Trophoblast cell (in vitro differentiated cells and primary cell): ENCODE measurements around the gene CTIF.

ENCODE experiments used
- DNase-seq, 2 donors: peaks; one replicate each; pipeline ENCODE4 v3.0.0-alpha.2; 2016
- H2AFZ ChIP-seq: 2 replicates; pipeline ENCODE4 v1.6.1; 2013; ENCODE audit warnings: low read length, moderate library complexity, mild to moderate bottlenecking; ENCODE audit not compliant: insufficient read depth, poor library complexity
- H2AK5ac ChIP-seq: 2 replicates; pipeline ENCODE4 v1.6.1; 2013; ENCODE audit warnings: mild to moderate bottlenecking, low read length
- H2BK120ac ChIP-seq: 2 replicates; pipeline ENCODE4 v1.6.1; 2013; ENCODE audit warnings: low read length, mild to moderate bottlenecking, moderate library complexity; ENCODE audit not compliant: insufficient read depth, poor library complexity
- H2BK12ac ChIP-seq: 2 replicates; pipeline ENCODE4 v1.6.1; 2013; ENCODE audit warnings: mild to moderate bottlenecking, low read length, moderate library complexity
- H2BK5ac ChIP-seq: 2 replicates; pipeline ENCODE4 v1.6.1; 2013; ENCODE audit warnings: low read length, low read depth, moderate library complexity, mild to moderate bottlenecking; ENCODE audit not compliant: poor library complexity
- H3K14ac ChIP-seq: 2 replicates; pipeline ENCODE4 v1.6.1; 2013; ENCODE audit warnings: mild to moderate bottlenecking, low read length
- H3K18ac ChIP-seq: 2 replicates; pipeline ENCODE4 v1.6.1; 2013; ENCODE audit warnings: mild to moderate bottlenecking, low read length
- H3K23ac ChIP-seq: 2 replicates; pipeline ENCODE4 v1.6.1; 2013; ENCODE audit warnings: low read length
- H3K27ac ChIP-seq: 2 replicates; pipeline ENCODE4 v1.5.1; 2013; ENCODE audit warnings: low read depth, mild to moderate bottlenecking, inconsistent platforms, low read length, moderate library complexity
- H3K27me3 ChIP-seq: 2 replicates; pipeline ENCODE4 v1.6.1; 2013; ENCODE audit warnings: inconsistent platforms, mild to moderate bottlenecking, low read length, moderate library complexity; ENCODE audit not compliant: insufficient read depth
- H3K36me3 ChIP-seq, 2 experiments: 1 replicate in 1 of 2; 2 replicates in 1 of 2; pipeline ENCODE4 v1.6.1; 2013; ENCODE audit warnings: low read length in 2 of 2, mild to moderate bottlenecking in 2 of 2, moderate library complexity in 1 of 2; ENCODE audit not compliant: insufficient read depth in 2 of 2, control insufficient read depth in 1 of 2
- H3K4ac ChIP-seq: 2 replicates; pipeline ENCODE4 v1.6.1; 2013; ENCODE audit warnings: low read depth, mild to moderate bottlenecking, low read length, moderate library complexity
- H3K4me1 ChIP-seq, 2 experiments: 1 replicate in 1 of 2; 2 replicates in 1 of 2; pipeline ENCODE4 v1.6.1; 2013; ENCODE audit warnings: low read length in 2 of 2, mild to moderate bottlenecking in 2 of 2, moderate library complexity in 1 of 2; ENCODE audit not compliant: insufficient read depth in 2 of 2, control insufficient read depth in 1 of 2
- H3K4me2 ChIP-seq: 2 replicates; pipeline ENCODE4 v1.6.1; 2013; ENCODE audit warnings: inconsistent platforms, mild to moderate bottlenecking, low read length, moderate library complexity
- H3K4me3 ChIP-seq: 2 replicates; pipeline ENCODE4 v1.5.1; 2013; ENCODE audit warnings: mild to moderate bottlenecking, low read depth, low read length, inconsistent platforms
- H3K79me1 ChIP-seq: one replicate; pipeline ENCODE4 v1.6.1; 2013; ENCODE audit warnings: low read length
- H3K79me2 ChIP-seq: 2 replicates; pipeline ENCODE4 v1.6.1; 2013; ENCODE audit warnings: low read length, mild to moderate bottlenecking; ENCODE audit not compliant: control insufficient read depth, insufficient read depth, poor library complexity
- H3K9ac ChIP-seq: 2 replicates; pipeline ENCODE4 v1.6.1; 2013; ENCODE audit warnings: mild to moderate bottlenecking, low read length
- H3K9me3 ChIP-seq: 2 replicates; pipeline ENCODE4 v1.6.1; 2013; ENCODE audit warnings: low read depth, mild to moderate bottlenecking, control low read depth, inconsistent platforms, low read length; ENCODE audit not compliant: insufficient read depth
- H4K12ac ChIP-seq: 2 replicates; pipeline ENCODE4 v1.6.1; 2013; ENCODE audit warnings: low read depth, mild to moderate bottlenecking, low read length, moderate library complexity
- H4K8ac ChIP-seq: 2 replicates; pipeline ENCODE4 v1.6.1; 2013; ENCODE audit warnings: low read depth, mild to moderate bottlenecking, low read length, moderate library complexity
- H4K91ac ChIP-seq: one replicate; pipeline ENCODE4 v1.6.1; 2013; ENCODE audit warnings: low read depth, mild to moderate bottlenecking, low read length, moderate library complexity
- WGBS: extraction: QIAGEN DNeasy Blood & Tissue Kit; methylation state at CpG from one replicate; pipeline ENCODE4 v1.1.7; 2013; ENCODE audit warnings: missing lambda C conversion rate; ENCODE audit not compliant: insufficient read length, insufficient coverage; ENCODE audit errors: extremely low coverage; 5-methylcytosine and 5-hydroxymethylcytosine counted together

The CTIF gene

DNA sequence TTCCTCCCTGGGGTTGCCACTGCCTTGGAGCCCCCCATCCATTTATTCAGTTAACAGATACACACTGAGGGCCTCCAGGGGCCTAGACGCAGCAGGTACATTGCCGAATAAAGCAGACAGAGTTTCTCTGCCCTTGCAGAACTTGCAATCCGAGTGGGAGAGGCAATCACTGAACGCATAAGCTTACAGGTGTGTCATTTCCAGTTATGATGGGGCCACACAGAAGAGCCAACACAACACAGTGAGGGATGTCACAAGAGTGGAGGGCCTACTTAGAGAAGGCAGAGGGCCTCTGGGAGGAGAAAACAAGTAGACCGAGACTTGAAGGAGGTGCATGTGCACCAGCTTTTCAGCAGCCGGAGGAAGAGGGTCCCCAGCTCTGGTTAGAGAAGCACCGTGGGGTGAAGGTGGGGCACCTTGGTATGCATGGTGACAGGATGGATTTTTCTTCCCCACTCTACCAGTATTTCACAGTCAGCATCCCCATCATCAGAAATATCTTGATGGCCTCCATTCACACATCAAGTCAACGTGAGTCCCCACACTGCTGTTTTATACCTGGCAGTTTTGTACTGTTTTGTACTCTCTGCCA is 261.0 kb downstream of the CTIF start:
- Histone ChIP-seq H2AK5ac (no peak overlapping the region), H3K18ac (no peak overlapping the region), H4K12ac (no peak overlapping the region), H2BK5ac (no peak overlapping the region), H3K4ac (no peak overlapping the region), H3K36me3 (peaks cover 9 to 20% of the 10 kb centered on the region in 2 experiments), H4K91ac (no peak overlapping the region), H3K4me2 (no peak overlapping the region), H3K27me3 (no peaks in the 10 kb centered on the region), H4K8ac (no peak overlapping the region), H3K9ac (no peak overlapping the region), H3K14ac (no peak overlapping the region), H3K27ac (no peak overlapping the region), H3K4me3 (no peak overlapping the region), H3K23ac (no peak overlapping the region), H3K79me2 (no peaks in the 10 kb centered on the region), H2BK120ac (no peak overlapping the region), H2AFZ (no peak overlapping the region), H3K79me1 (peaks cover 2% of the 10 kb centered on the region), H3K4me1 (peaks cover 11% of the 10 kb centered on the region in 2 experiments), H3K9me3 (peaks cover 4% of the 10 kb centered on the region), H2BK12ac (no peak overlapping the region)
- no peak for DNase-seq
- no CpG with 5 or more reads among the region's 8 CpGs for WGBS

- Histone ChIP-seq H2AFZ (no peak overlapping the region), H3K4ac (no peak overlapping the region), H3K79me2 (no peaks in the 10 kb centered on the region), H3K18ac (no peak overlapping the region), H3K4me1 (peaks cover 11% of the 10 kb centered on the region in 2 experiments), H2AK5ac (no peak overlapping the region), H3K14ac (no peak overlapping the region), H4K8ac (no peak overlapping the region), H3K79me1 (no peaks in the 10 kb centered on the region), H3K4me3 (no peak overlapping the region), H3K23ac (no peak overlapping the region), H3K9me3 (peaks cover 4% of the 10 kb centered on the region), H2BK120ac (no peak overlapping the region), H3K9ac (no peak overlapping the region), H3K36me3 (peaks cover 9 to 21% of the 10 kb centered on the region in 2 experiments), H3K4me2 (no peak overlapping the region), H2BK5ac (no peak overlapping the region), H2BK12ac (peak overlapping the region; percentile 1), H4K91ac (no peak overlapping the region), H3K27me3 (no peaks in the 10 kb centered on the region), H4K12ac (no peak overlapping the region), H3K27ac (no peak overlapping the region)
- no peak for DNase-seq
- WGBS = no CpG with 5 or more reads among the region's 6 CpGs
Observed at GRCh38 chr18:48800466-48800865, 261.6 kb downstream of the CTIF start.

GRCh38 chr18:48800876-48801727 is 262.3 kb downstream of the CTIF start:
- Histone ChIP-seq H3K4me1 (peaks cover 11% of the 10 kb centered on the region in 2 experiments), H3K27me3 (no peaks in the 10 kb centered on the region), H3K79me2 (no peaks in the 10 kb centered on the region), H3K9ac (no peak overlapping the region), H3K4me3 (no peak overlapping the region), H3K18ac (no peak overlapping the region), H3K36me3 (peaks cover 9 to 25% of the 10 kb centered on the region in 2 experiments), H4K8ac (no peak overlapping the region), H2BK5ac (no peak overlapping the region), H4K12ac (no peak overlapping the region), H3K4me2 (no peak overlapping the region), H3K14ac (no peak overlapping the region), H2AFZ (no peak overlapping the region), H2BK12ac (no peak overlapping the region), H3K79me1 (no peaks in the 10 kb centered on the region), H3K23ac (no peak overlapping the region), H3K4ac (no peak overlapping the region), H2AK5ac (no peak overlapping the region), H3K27ac (no peak overlapping the region), H4K91ac (no peak overlapping the region), H3K9me3 (peaks cover 4% of the 10 kb centered on the region), H2BK120ac (no peak overlapping the region)
- no CpG with 5 or more reads among the region's 14 CpGs for WGBS
- DNase-seq = no peak

DNA sequence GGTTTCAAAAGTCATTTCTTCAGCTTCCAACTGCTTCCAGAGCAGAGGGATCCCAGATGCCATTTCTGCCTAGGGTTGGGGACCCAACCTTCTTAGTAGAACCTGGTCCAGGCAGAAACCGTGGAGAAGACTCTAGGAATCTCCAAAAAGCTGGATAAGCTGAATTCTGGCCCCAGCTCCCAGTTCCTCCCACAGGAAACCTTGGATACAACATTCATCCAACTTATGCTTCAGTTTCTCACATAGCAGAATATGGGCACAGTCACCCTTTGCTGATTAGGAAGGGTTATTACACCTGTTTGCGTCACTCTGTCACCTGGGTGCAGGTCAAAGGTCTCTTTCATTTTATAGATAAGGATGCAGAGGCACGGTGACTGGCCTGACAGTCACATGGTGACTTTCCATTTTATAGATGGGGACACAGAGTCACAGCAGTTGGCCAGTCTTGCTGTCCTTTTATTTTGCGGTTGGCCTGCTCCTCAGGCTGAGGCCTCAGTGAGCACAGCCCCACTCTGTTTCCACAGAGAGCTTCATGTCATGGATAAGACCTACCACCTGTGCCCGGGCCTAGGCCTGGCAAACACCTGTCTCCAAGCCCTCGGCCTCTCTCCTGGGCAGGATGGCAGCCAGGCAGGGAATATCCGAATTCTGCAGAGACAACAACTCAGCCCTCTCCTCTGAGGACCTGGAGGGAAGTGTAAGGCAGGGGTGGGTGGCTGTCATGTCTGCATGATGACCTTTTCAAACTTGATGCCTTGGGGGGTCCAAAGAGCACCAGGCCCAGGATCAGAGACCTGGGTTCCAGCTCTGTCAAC is 263.1 kb downstream of the CTIF start:
- peaks cover 4% of the 10 kb centered on the region for H3K9me3 ChIP-seq
- H3K4ac ChIP-seq = no peak overlapping the region
- no peak overlapping the region for H2BK12ac ChIP-seq
- no peak overlapping the region for H4K12ac ChIP-seq
- no peak overlapping the region for H3K4me2 ChIP-seq
- H3K27me3 ChIP-seq = no peaks in the 10 kb centered on the region
- H3K79me1 ChIP-seq = no peaks in the 10 kb centered on the region
- peak overlapping the region; percentile 21 for H3K18ac ChIP-seq
- no peak overlapping the region for H2BK5ac ChIP-seq
- peak overlapping the region; percentile 29 for H4K91ac ChIP-seq
- no peak overlapping the region for H2AFZ ChIP-seq
- peaks cover 11% of the 10 kb centered on the region in 2 experiments for H3K4me1 ChIP-seq
- peak overlapping the region; percentile 24 for H3K14ac ChIP-seq
- H3K79me2 ChIP-seq = no peaks in the 10 kb centered on the region
- DNase-seq = peak in 1 of 2 donors; percentile 41
- peak overlapping the region; percentile 18 for H2AK5ac ChIP-seq
- H3K36me3 ChIP-seq = peaks cover 10 to 19% of the 10 kb centered on the region in 2 experiments
- WGBS = no CpG with 5 or more reads among the region's 7 CpGs
- peak overlapping the region; percentile 33 for H2BK120ac ChIP-seq
- H4K8ac ChIP-seq = no peak overlapping the region
- H3K27ac ChIP-seq = no peak overlapping the region
- H3K9ac ChIP-seq = no peak overlapping the region
- H3K23ac ChIP-seq = no peak overlapping the region
- no peak overlapping the region for H3K4me3 ChIP-seq
